Measurements from ENCODE around the gene FOXD4L4. TPM values are rescaled to one million over a fixed set of nuclear protein-coding genes. Genes with fewer than 3 reads are reported as not detected.
A peak's percentile ranks its signal among the peaks of the same experiment; 100 is the strongest.
"Not testable (repeated sequence)": the region's sequence is repeated elsewhere in the genome, so short reads cannot be mapped to it uniquely, and the experiment has no call there.

FOXD4L4 gene
- not detected for polyA plus RNA-seq (2013, experiment 1 of 2)
- polyA plus RNA-seq (2013, experiment 2 of 2): not detected

DNA sequence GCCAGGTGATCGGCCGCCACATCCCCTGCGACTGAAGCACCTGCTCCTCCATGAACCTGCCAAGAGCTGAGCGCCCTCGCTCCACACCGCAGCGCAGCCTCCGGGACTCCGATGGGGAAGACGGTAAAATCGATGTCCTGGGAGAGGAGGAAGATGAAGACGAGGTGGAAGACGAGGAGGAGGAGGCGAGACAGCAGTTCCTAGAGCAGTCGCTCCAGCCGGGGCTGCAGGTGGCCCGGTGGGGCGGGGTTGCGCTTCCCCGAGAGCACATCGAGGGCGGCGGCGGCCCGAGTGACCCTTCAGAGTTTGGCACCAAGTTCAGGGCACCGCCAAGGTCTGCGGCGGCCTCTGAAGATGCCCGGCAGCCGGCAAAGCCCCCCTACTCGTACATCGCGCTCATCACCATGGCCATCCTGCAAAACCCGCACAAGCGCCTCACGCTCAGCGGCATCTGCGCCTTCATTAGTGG is at the start of gene FOXD4L4:
TSS of gene FOXD4L4 (plus strand) at position 51 of the 469 bp plus-strand sequence. CDS start at position 51, 0 bp downstream.
- H3K23ac ChIP-seq (ENCODE audit: low read length in 2 of 2); H2BK5ac ChIP-seq (ENCODE audit: low read depth, low read length, poor library complexity, severe bottlenecking); H3K4me1 ChIP-seq (ENCODE audit: control insufficient read depth, insufficient read depth, low read depth, low read length); H3K9ac ChIP-seq (ENCODE audit: low read length); H3K4me3 ChIP-seq (ENCODE audit: insufficient read depth in 1 of 2, low read depth in 1 of 2, low read length in 2 of 2); H3K4ac ChIP-seq (ENCODE audit: low read depth in 1 of 2, low read length in 2 of 2); H3K36me3 ChIP-seq (ENCODE audit: control insufficient read depth in 1 of 2, insufficient read depth in 2 of 2, low read depth in 1 of 2, low read length in 2 of 2); H3K27ac ChIP-seq (ENCODE audit: low read length, poor library complexity, severe bottlenecking); H3K18ac ChIP-seq (ENCODE audit: low read depth in 1 of 2, low read length in 2 of 2); H2AK5ac ChIP-seq (ENCODE audit: low read length, severe bottlenecking); H3K14ac ChIP-seq (ENCODE audit: low read length in 2 of 2); H3K27me3 ChIP-seq (ENCODE audit: control insufficient read depth in 1 of 2, insufficient read depth in 1 of 2, low read length in 2 of 2); H2BK12ac ChIP-seq (ENCODE audit: low read length in 2 of 2); DNase-seq; H2AFZ ChIP-seq (ENCODE audit: low read depth, low read length); H4K91ac ChIP-seq (ENCODE audit: low read length); H2BK15ac ChIP-seq (ENCODE audit: low read depth, poor library complexity, severe bottlenecking); H3K79me1 ChIP-seq (replicated peaks; ENCODE audit: low read length, poor library complexity, severe bottlenecking); H3K9me3 ChIP-seq (ENCODE audit: control insufficient read depth, low read length); H4K8ac ChIP-seq (ENCODE audit: low read length); H2BK120ac ChIP-seq (ENCODE audit: low read depth, low read length): not testable (repeated sequence)
- peak within 1 kb of the TSS; percentile 16 for H3K4me2 ChIP-seq (ENCODE audit: low read length, poor library complexity, severe bottlenecking)
- no CpG with 5 or more reads among the region's 38 CpGs for WGBS

DNA sequence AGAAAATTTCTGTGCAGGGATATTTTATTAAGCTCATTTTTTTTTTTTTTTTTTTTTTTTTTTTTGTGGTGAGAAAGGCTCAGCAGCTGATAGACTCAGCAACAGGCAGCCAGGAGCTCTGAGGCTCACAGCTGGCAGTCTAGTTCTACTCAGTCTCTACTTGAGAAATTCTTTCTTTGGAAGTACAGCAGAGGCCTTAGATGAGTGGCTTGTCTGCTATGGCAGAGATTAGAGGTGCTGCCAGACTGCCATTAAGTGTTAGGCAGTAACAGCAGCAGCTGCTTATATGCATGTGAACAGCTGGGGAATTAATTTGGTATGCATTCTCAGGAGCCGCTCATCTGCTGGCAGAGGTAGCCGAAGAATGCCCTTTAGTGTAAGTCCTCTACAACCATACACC is 33.4 kb upstream of the FOXD4L4 start:
- H2BK120ac ChIP-seq (ENCODE audit: low read depth, low read length); H3K4me1 ChIP-seq (ENCODE audit: control insufficient read depth, insufficient read depth, low read depth, low read length); H3K79me1 ChIP-seq (replicated peaks; ENCODE audit: low read length, poor library complexity, severe bottlenecking); H3K23ac ChIP-seq (ENCODE audit: low read length in 2 of 2); H3K18ac ChIP-seq (ENCODE audit: low read depth in 1 of 2, low read length in 2 of 2); H4K91ac ChIP-seq (ENCODE audit: low read length); H2AK5ac ChIP-seq (ENCODE audit: low read length, severe bottlenecking); H2AFZ ChIP-seq (ENCODE audit: low read depth, low read length); H3K4ac ChIP-seq (ENCODE audit: low read depth in 1 of 2, low read length in 2 of 2); H2BK15ac ChIP-seq (ENCODE audit: low read depth, poor library complexity, severe bottlenecking); DNase-seq; H3K9me3 ChIP-seq (ENCODE audit: control insufficient read depth, low read length); H3K27ac ChIP-seq (ENCODE audit: low read length, poor library complexity, severe bottlenecking); H2BK5ac ChIP-seq (ENCODE audit: low read depth, low read length, poor library complexity, severe bottlenecking); H3K4me3 ChIP-seq (ENCODE audit: insufficient read depth in 1 of 2, low read depth in 1 of 2, low read length in 2 of 2); H3K14ac ChIP-seq (ENCODE audit: low read length in 2 of 2); H3K36me3 ChIP-seq (ENCODE audit: control insufficient read depth in 1 of 2, insufficient read depth in 2 of 2, low read depth in 1 of 2, low read length in 2 of 2); H3K27me3 ChIP-seq (ENCODE audit: control insufficient read depth in 1 of 2, insufficient read depth in 1 of 2, low read length in 2 of 2); H2BK12ac ChIP-seq (ENCODE audit: low read length in 2 of 2); H3K9ac ChIP-seq (ENCODE audit: low read length); H3K4me2 ChIP-seq (ENCODE audit: low read length, poor library complexity, severe bottlenecking); H4K8ac ChIP-seq (ENCODE audit: low read length): not testable (repeated sequence)
- WGBS: no CpG with 5 or more reads among the region's 2 CpGs

DNA sequence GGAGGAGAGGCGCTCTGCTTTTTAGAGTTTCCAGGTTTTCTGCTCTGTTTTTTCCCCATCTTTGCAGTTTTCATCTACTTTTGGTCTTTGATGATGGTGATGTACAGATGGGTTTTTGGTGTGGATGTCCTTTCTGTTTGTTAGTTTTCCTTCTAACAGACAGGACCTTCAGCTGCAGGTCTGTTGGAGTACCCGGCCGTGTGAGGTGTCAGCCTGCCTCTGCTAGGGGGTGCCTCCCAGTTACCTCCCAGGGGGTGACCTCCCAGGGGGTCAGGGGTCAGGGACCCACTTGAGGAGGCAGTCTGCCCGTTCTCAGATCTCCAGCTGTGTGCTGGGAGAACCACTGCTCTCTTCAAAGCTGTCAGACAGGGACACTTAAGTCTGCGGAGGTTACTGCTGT is 22.5 kb upstream of the FOXD4L4 start:
- H3K79me1 ChIP-seq (replicated peaks; ENCODE audit: low read length, poor library complexity, severe bottlenecking); H2BK15ac ChIP-seq (ENCODE audit: low read depth, poor library complexity, severe bottlenecking); DNase-seq: not testable (repeated sequence)

DNA sequence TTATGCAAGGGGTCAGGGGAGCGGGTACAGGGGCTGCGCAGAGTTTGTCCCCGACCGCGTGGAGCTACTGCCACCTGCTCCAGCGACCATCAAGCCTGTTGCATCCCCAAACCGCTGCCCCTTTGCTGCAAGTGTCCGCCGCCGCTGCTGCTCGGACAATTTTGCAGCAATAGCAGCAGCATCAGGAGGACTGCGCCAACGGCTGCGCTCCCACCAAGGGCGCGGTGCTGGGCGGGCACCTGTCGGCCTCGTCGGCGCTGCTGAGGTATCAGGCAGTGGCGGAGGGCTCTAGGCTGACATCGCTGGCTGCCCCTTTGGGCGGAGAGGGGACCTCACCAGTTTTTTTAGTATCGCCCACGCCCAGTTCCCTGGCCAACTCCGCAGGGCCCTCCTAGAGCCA is 1.2 kb downstream of the FOXD4L4 start:
- H2BK5ac ChIP-seq (ENCODE audit: low read depth, low read length, poor library complexity, severe bottlenecking); H3K4me3 ChIP-seq (ENCODE audit: insufficient read depth in 1 of 2, low read depth in 1 of 2, low read length in 2 of 2); H3K36me3 ChIP-seq (ENCODE audit: control insufficient read depth in 1 of 2, insufficient read depth in 2 of 2, low read depth in 1 of 2, low read length in 2 of 2); H3K9me3 ChIP-seq (ENCODE audit: control insufficient read depth, low read length); H2AFZ ChIP-seq (ENCODE audit: low read depth, low read length); H3K4ac ChIP-seq (ENCODE audit: low read depth in 1 of 2, low read length in 2 of 2); H3K4me1 ChIP-seq (ENCODE audit: control insufficient read depth, insufficient read depth, low read depth, low read length); H2AK5ac ChIP-seq (ENCODE audit: low read length, severe bottlenecking); H2BK120ac ChIP-seq (ENCODE audit: low read depth, low read length); DNase-seq; H4K8ac ChIP-seq (ENCODE audit: low read length); H2BK15ac ChIP-seq (ENCODE audit: low read depth, poor library complexity, severe bottlenecking); H3K9ac ChIP-seq (ENCODE audit: low read length); H2BK12ac ChIP-seq (ENCODE audit: low read length in 2 of 2); H3K79me1 ChIP-seq (replicated peaks; ENCODE audit: low read length, poor library complexity, severe bottlenecking); H3K14ac ChIP-seq (ENCODE audit: low read length in 2 of 2); H3K18ac ChIP-seq (ENCODE audit: low read depth in 1 of 2, low read length in 2 of 2); H3K23ac ChIP-seq (ENCODE audit: low read length in 2 of 2); H4K91ac ChIP-seq (ENCODE audit: low read length); H3K27ac ChIP-seq (ENCODE audit: low read length, poor library complexity, severe bottlenecking); H3K27me3 ChIP-seq (ENCODE audit: control insufficient read depth in 1 of 2, insufficient read depth in 1 of 2, low read length in 2 of 2): not testable (repeated sequence)
- no CpG with 5 or more reads among the region's 27 CpGs for WGBS
- H3K4me2 ChIP-seq (ENCODE audit: low read length, poor library complexity, severe bottlenecking): peak overlapping the region; percentile 16

More for the DNA sequence above, 22.5 kb upstream of the FOXD4L4 start:
- H2AK5ac ChIP-seq (ENCODE audit: low read length, severe bottlenecking); H3K18ac ChIP-seq (ENCODE audit: low read depth in 1 of 2, low read length in 2 of 2); H3K36me3 ChIP-seq (ENCODE audit: control insufficient read depth in 1 of 2, insufficient read depth in 2 of 2, low read depth in 1 of 2, low read length in 2 of 2); H3K4me2 ChIP-seq (ENCODE audit: low read length, poor library complexity, severe bottlenecking); H4K91ac ChIP-seq (ENCODE audit: low read length); H2BK120ac ChIP-seq (ENCODE audit: low read depth, low read length); H3K27ac ChIP-seq (ENCODE audit: low read length, poor library complexity, severe bottlenecking); H2BK12ac ChIP-seq (ENCODE audit: low read length in 2 of 2); H4K8ac ChIP-seq (ENCODE audit: low read length); H3K23ac ChIP-seq (ENCODE audit: low read length in 2 of 2); H3K4ac ChIP-seq (ENCODE audit: low read depth in 1 of 2, low read length in 2 of 2); H3K4me1 ChIP-seq (ENCODE audit: control insufficient read depth, insufficient read depth, low read depth, low read length); H3K27me3 ChIP-seq (ENCODE audit: control insufficient read depth in 1 of 2, insufficient read depth in 1 of 2, low read length in 2 of 2); H2BK5ac ChIP-seq (ENCODE audit: low read depth, low read length, poor library complexity, severe bottlenecking); H3K9me3 ChIP-seq (ENCODE audit: control insufficient read depth, low read length); H3K14ac ChIP-seq (ENCODE audit: low read length in 2 of 2); H3K4me3 ChIP-seq (ENCODE audit: insufficient read depth in 1 of 2, low read depth in 1 of 2, low read length in 2 of 2); H3K9ac ChIP-seq (ENCODE audit: low read length); H2AFZ ChIP-seq (ENCODE audit: low read depth, low read length): not testable (repeated sequence)
- WGBS: no CpG with 5 or more reads among the region's 5 CpGs
